GM19025 (cell line): ENCODE results near the gene CCDC80.

Experiments
- ATAC-seq: cut with Tn5 transposase; IDR thresholded peaks from one replicate; pipeline ENCODE4 v1.9.1; 2021; ENCODE audit warnings: mild to moderate bottlenecking, low read depth, moderate library complexity; ENCODE audit not compliant: unreplicated experiment

The CCDC80 gene

GRCh38 chr3:112640930-112641801 is at the start of gene CCDC80:
Gene CCDC80 (minus strand): TSS chr3:112641143. CDS start chr3:112639905, 1,238 bp downstream.
- ATAC-seq: no peak

GRCh38 chr3:112689989-112690388 is 49.0 kb upstream of the CCDC80 start:
- ATAC-seq: no peak

GRCh38 chr3:112689385-112689784 is 48.4 kb upstream of the CCDC80 start:
- ATAC-seq: no peak

- ATAC-seq: no peak
Measured at GRCh38 chr3:112688819-112689218, 47.9 kb upstream of the CCDC80 start.

GRCh38 chr3:112688085-112688769 is 47.3 kb upstream of the CCDC80 start:
- no peak for ATAC-seq

GRCh38 chr3:112687616-112688015 is 46.7 kb upstream of the CCDC80 start:
- ATAC-seq: no peak

GRCh38 chr3:112687211-112687610 is 46.3 kb upstream of the CCDC80 start:
- ATAC-seq: no peak

GRCh38 chr3:112685956-112686799 is 45.2 kb upstream of the CCDC80 start:
- no peak for ATAC-seq

GRCh38 chr3:112685420-112685819 is 44.5 kb upstream of the CCDC80 start:
- no peak for ATAC-seq

GRCh38 chr3:112682361-112682760 is 41.4 kb upstream of the CCDC80 start:
- ATAC-seq: no peak

- no peak for ATAC-seq
Measured at GRCh38 chr3:112681822-112682325, 40.9 kb upstream of the CCDC80 start.

- ATAC-seq: peak; percentile 99
Measured at GRCh38 chr3:112676659-112677234, 35.8 kb upstream of the CCDC80 start.

GRCh38 chr3:112675943-112676535 is 35.1 kb upstream of the CCDC80 start:
- no peak for ATAC-seq

- no peak for ATAC-seq
Measured at GRCh38 chr3:112675349-112675748, 34.4 kb upstream of the CCDC80 start.

GRCh38 chr3:112672716-112673541 is 32.0 kb upstream of the CCDC80 start:
- no peak for ATAC-seq

- ATAC-seq: no peak
Measured at GRCh38 chr3:112671930-112672715, 31.2 kb upstream of the CCDC80 start.

GRCh38 chr3:112670824-112671223 is 29.9 kb upstream of the CCDC80 start:
- ATAC-seq: no peak

- no peak for ATAC-seq
Measured at GRCh38 chr3:112667599-112667998, 26.7 kb upstream of the CCDC80 start.
